Natural killer cell (primary cell): ENCODE measurements around the gene ZNF358. TPM values are rescaled to one million over a fixed set of nuclear protein-coding genes. Genes with fewer than 3 reads are reported as not detected.

Source experiments
- ATAC-seq, 3 donors: fragments of 150-1000 bp in 2 of 3; fragments of 200-7000 bp in 1 of 3; cut with Tn5 transposase; 1 replicate in 1 of 3; 2 replicates in 2 of 3; pipeline ENCODE4 v1.10.0; 2021; ENCODE audit warnings: mild to moderate bottlenecking in 2 of 3, moderate library complexity in 2 of 3
- DNase-seq, 2 donors: peaks; one replicate each; pipeline versions ENCODE4 v3.0.0 to v3.0.0-alpha.2; 2013 to 2021; ENCODE audit warnings: mixed read lengths in 1 of 2
- H3K27ac ChIP-seq: one replicate; pipeline ENCODE4 v1.5.1; 2013; ENCODE audit warnings: mild to moderate bottlenecking, low read length
- H3K27me3 ChIP-seq: one replicate; pipeline ENCODE4 v1.6.1; 2013; ENCODE audit warnings: low read length; ENCODE audit not compliant: control insufficient read depth, insufficient read depth
- H3K36me3 ChIP-seq: one replicate; pipeline ENCODE4 v1.6.1; 2013; ENCODE audit warnings: low read length; ENCODE audit not compliant: control insufficient read depth, insufficient read depth
- H3K4me1 ChIP-seq: one replicate; pipeline ENCODE4 v1.6.1; 2013; ENCODE audit warnings: low read length; ENCODE audit not compliant: control insufficient read depth, insufficient read depth
- H3K4me3 ChIP-seq: one replicate; pipeline ENCODE4 v1.5.1; 2013; ENCODE audit warnings: low read length
- H3K9me3 ChIP-seq: one replicate; pipeline ENCODE4 v1.6.1; 2013; ENCODE audit warnings: low read length; ENCODE audit not compliant: control insufficient read depth, insufficient read depth
- H3K27ac Mint-ChIP-seq, 2 donors: one replicate each; pipeline ENCODE4 v1.8.0; 2022; ENCODE audit warnings: mild to moderate bottlenecking in 2 of 2, mixed read lengths in 2 of 2, moderate library complexity in 1 of 2
- H3K27me3 Mint-ChIP-seq, 2 donors: one replicate each; pipeline ENCODE4 v1.8.0; 2022; ENCODE audit warnings: low read depth in 2 of 2, mixed read lengths in 2 of 2
- H3K36me3 Mint-ChIP-seq: one replicate; pipeline ENCODE4 v1.8.0; 2022; ENCODE audit warnings: mixed read lengths
- H3K4me1 Mint-ChIP-seq, 2 donors: one replicate each; pipeline ENCODE4 v1.8.0; 2022; ENCODE audit warnings: mixed read lengths in 2 of 2
- H3K4me3 Mint-ChIP-seq: one replicate; pipeline ENCODE4 v1.8.0; 2022; ENCODE audit warnings: mild to moderate bottlenecking, moderate library complexity, mixed read lengths
- H3K9me3 Mint-ChIP-seq, 2 donors: one replicate each; pipeline ENCODE4 v1.8.0; 2022; ENCODE audit warnings: mixed read lengths in 2 of 2
- CTCF ChIP-seq: fragments of 200-600 bp; IDR thresholded peaks from one replicate; pipeline ENCODE4 v1.8.0; 2022; ENCODE audit warnings: antibody characterized with exemption
- WGBS: methylation state at CpG from one replicate; pipeline ENCODE4 v1.1.7; 2013; ENCODE audit warnings: missing lambda C conversion rate; ENCODE audit not compliant: insufficient coverage; 5-methylcytosine and 5-hydroxymethylcytosine counted together
- intact Hi-C: fragments of 100-400 bp; cut with micrococcal nuclease; formaldehyde crosslinking; loops from one replicate; pipeline ENCODE4 v1.14.2; 2022
- total RNA-seq, 4 donors: library from RNA; stranded (reverse); fragments of 120-200 nt in 1 of 4; gene quantifications; one replicate each; pipeline versions ENCODE4 v1.2.3 to v1.2.4, GENCODE V29; 2013 to 2022

The ZNF358 gene
- total RNA-seq, 3 donors from 2014 or later (not counting 1 experiment from before 2014, with no cell fraction given) = 9.8 to 11.6 (median 10.9) TPM

DNA sequence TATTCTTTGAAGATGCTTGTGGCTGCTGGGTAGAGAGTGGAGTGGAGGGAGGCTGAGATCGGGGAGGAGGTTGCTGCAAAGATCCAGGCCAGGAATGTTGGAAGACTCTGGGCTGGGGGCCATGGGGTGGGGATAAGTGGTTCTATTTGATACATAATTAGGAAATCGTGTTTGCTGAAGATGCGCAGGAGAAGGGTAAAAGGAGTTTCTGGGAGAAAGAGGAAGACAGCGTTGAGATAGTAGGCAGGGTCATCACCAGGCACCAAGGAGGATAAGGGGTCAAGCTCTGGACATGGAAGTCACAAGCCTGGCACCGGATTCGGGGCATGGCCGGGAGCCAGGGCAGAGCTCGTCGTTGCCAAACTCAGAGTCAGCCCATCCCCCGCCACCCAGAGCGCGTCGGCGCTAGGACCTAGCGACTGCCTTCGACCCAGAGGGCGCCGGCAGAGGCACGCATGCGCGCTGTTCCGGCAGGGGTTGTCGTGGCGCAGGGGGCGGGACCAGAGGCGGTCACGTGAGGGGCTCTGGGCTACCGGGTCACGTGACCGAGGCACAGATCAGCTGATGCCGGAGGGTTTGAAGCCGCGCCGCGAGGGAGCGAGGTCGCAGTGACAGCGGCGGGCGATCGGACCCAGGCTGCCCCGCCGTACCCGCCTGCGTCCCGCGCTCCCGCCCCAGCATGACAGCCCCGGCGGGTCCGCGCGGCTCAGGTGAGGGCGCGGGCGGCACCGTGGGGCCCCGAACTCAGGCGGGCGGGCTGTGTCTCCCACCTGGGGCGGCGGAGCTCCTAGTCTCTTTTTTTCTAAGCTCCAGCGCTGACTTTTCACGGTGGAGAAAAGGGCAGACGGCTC, 6.4 kb downstream of the ZNF358 start, which contains the start of gene MCOLN1:
Gene MCOLN1 (plus strand): TSS at position 553 of the 851 bp plus-strand sequence. CDS start 127 bp downstream, at position 680.
- no peaks in the 10 kb centered on the region for H3K36me3 Mint-ChIP-seq
- H3K4me3 Mint-ChIP-seq = peak within 1 kb of the TSS; percentile 92
- intact Hi-C loops = loop anchor here (1.0 kb wide), 1 partner anchor 12 kb away; no protein-coding TSS in a partner anchor
- DNase-seq = peak; percentile 100
- H3K27ac Mint-ChIP-seq = peak within 1 kb of the TSS; percentile 68 to 87
- no peaks in the 10 kb centered on the region for H3K9me3 Mint-ChIP-seq
- no peak for TF ChIP-seq CTCF
- Histone ChIP-seq H3K4me1 (peaks cover 18% of the 10 kb centered on the region), H3K4me3 (peak within 1 kb of the TSS; percentile 43), H3K27me3 (no peaks in the 10 kb centered on the region), H3K36me3 (peaks cover 2% of the 10 kb centered on the region), H3K9me3 (no peaks in the 10 kb centered on the region), H3K27ac (no peak within 1 kb of the TSS)
- H3K4me1 Mint-ChIP-seq = peaks cover 11% of the 10 kb centered on the region in 2 donors
- ATAC-seq = peak; percentile 93 to 96 (median 95)
- 1% methylated on average over 65 of the region's 65 CpGs for WGBS
- no peaks in the 10 kb centered on the region for H3K27me3 Mint-ChIP-seq

- WGBS = 14% methylated on average over 23 of the region's 23 CpGs
Measured at GRCh38 chr19:7522923-7523667, 7.2 kb downstream of the ZNF358 start.

DNA sequence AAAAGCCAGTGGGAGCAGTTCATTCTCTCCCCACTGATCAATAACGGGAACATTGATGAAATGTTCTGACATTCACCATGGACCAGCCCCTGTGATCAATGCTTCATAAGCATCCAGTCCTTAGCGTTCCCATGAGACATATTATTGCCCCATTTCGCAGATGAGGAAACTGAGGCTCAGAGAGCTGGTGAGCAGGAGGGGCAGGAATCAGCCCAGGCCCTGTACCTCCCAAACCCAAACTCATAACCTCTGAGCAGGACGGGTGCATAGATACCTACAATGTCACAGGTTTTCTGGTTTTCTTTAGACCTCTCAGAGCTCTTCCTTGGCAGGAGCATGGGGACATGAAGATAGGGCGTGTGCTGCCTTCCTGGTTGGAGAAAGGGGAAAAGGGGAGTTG, 8.6 kb downstream of the ZNF358 start:
- no peak overlapping the region for H3K27ac ChIP-seq
- peaks cover 18% of the 10 kb centered on the region for H3K4me1 ChIP-seq
- Mint-ChIP-seq H3K27me3 (no peaks in the 10 kb centered on the region), H3K9me3 (no peaks in the 10 kb centered on the region), H3K27ac (no peak overlapping the region), H3K36me3 (no peaks in the 10 kb centered on the region), H3K4me3 (no peak overlapping the region), H3K4me1 (peaks cover 11% of the 10 kb centered on the region in 2 donors)
- intact Hi-C loops = no loop called here
- ATAC-seq (no peak), DNase-seq (no peak)
- no peak overlapping the region for H3K4me3 ChIP-seq
- no peaks in the 10 kb centered on the region for H3K9me3 ChIP-seq
- TF ChIP-seq CTCF = no peak
- no peaks in the 10 kb centered on the region for H3K27me3 ChIP-seq
- peaks cover 2% of the 10 kb centered on the region for H3K36me3 ChIP-seq
- WGBS = 98% methylated on average over 5 of the region's 5 CpGs

More at GRCh38 chr19:7522923-7523667, 7.2 kb downstream of the ZNF358 start:
- Histone ChIP-seq H3K27ac (no peak overlapping the region), H3K4me1 (peaks cover 18% of the 10 kb centered on the region), H3K4me3 (peak overlapping the region; percentile 43), H3K36me3 (peaks cover 2% of the 10 kb centered on the region), H3K27me3 (no peaks in the 10 kb centered on the region), H3K9me3 (no peaks in the 10 kb centered on the region)
- Mint-ChIP-seq H3K27me3 (no peaks in the 10 kb centered on the region), H3K36me3 (no peaks in the 10 kb centered on the region), H3K4me3 (peak overlapping the region; percentile 82), H3K27ac (peak overlapping the region; percentile 68 to 87), H3K4me1 (peaks cover 11% of the 10 kb centered on the region in 2 donors), H3K9me3 (no peaks in the 10 kb centered on the region)
- ATAC-seq (no peak), DNase-seq (no peak)
- intact Hi-C loops = loop anchor here (1.0 kb wide), 1 partner anchor 11 kb away; no protein-coding TSS in a partner anchor
- TF ChIP-seq CTCF = no peak
